T-cell (primary cell): ENCODE measurements around the gene NNT. TPM values are rescaled to one million over a fixed set of nuclear protein-coding genes. Genes with fewer than 3 reads are reported as not detected.

Experiments
- ATAC-seq, 4 experiments: fragments of 200-7000 bp in 3 of 4; fragments of 150-1000 bp in 1 of 4; cut with Tn5 transposase; replicated peaks in 1 of 4; 1 replicate in 3 of 4; 2 replicates in 1 of 4; pipeline ENCODE4 v1.10.0; 2021; ENCODE audit warnings: moderate library complexity in 3 of 4, mild to moderate bottlenecking in 2 of 4, moderate number of reproducible peaks in 1 of 4
- CTCF ChIA-PET, 2 donors: fragments of 300-600 bp; sonication (Branson Sonifier 250); formaldehyde crosslinking; loops; one replicate each; lab custom pipeline; 2022; ENCODE audit warnings: antibody characterized with exemption in 2 of 2; lab: Charles Lee
- POLR2A ChIA-PET, 2 donors: fragments of 300-600 bp; sonication (Branson Sonifier 250); formaldehyde crosslinking; loops; one replicate each; lab custom pipeline; 2022; ENCODE audit warnings: antibody characterized with exemption in 2 of 2; lab: Charles Lee
- DNase-seq, 35 experiments: peaks; one replicate each; pipeline versions ENCODE4 v3.0.0 to v3.0.0-alpha.2; 2013 to 2023
- H3K27ac ChIP-seq: one replicate; pipeline ENCODE4 v1.5.1; 2013; ENCODE audit warnings: low read length
- H3K27me3 ChIP-seq, 2 experiments: replicated peaks in 1 of 2; 1 replicate in 1 of 2; 2 replicates in 1 of 2; pipeline versions ENCODE4 v1.6.1 to v1.7.0; 2013; ENCODE audit warnings: low read length in 1 of 2, mixed read lengths in 1 of 2; ENCODE audit not compliant: control insufficient read depth in 2 of 2, insufficient read depth in 2 of 2; ENCODE audit errors: extremely low read depth in 1 of 2
- H3K36me3 ChIP-seq, 2 donors: 1 replicate in 1 of 2; 2 replicates in 1 of 2; pipeline versions ENCODE4 v1.6.1 to v1.7.0; 2013; ENCODE audit warnings: low read length in 1 of 2; ENCODE audit not compliant: control insufficient read depth in 2 of 2, insufficient read depth in 1 of 2; ENCODE audit errors: extremely low read depth in 1 of 2
- H3K4me1 ChIP-seq, 2 experiments: 1 replicate in 1 of 2; 2 replicates in 1 of 2; pipeline versions ENCODE4 v1.6.1 to v1.7.0; 2013; ENCODE audit warnings: low read length in 2 of 2, mixed read lengths in 1 of 2; ENCODE audit not compliant: insufficient read depth in 2 of 2, control insufficient read depth in 1 of 2; ENCODE audit errors: extremely low read depth in 1 of 2
- H3K4me3 ChIP-seq, 2 donors: 1 replicate in 1 of 2; 2 replicates in 1 of 2; pipeline versions ENCODE4 v1.5.1 to v1.7.0; 2013; ENCODE audit warnings: mild to moderate bottlenecking in 2 of 2, low read length in 1 of 2, moderate library complexity in 1 of 2; ENCODE audit not compliant: control insufficient read depth in 1 of 2; ENCODE audit errors: extremely low read depth in 1 of 2
- H3K9me3 ChIP-seq: 2 replicates; pipeline ENCODE4 v1.7.0; 2013
- H3K27ac Mint-ChIP-seq, 2 donors: one replicate each; pipeline ENCODE4 v1.8.0; 2020 to 2021; ENCODE audit warnings: mild to moderate bottlenecking in 2 of 2, mixed read lengths in 2 of 2
- H3K27me3 Mint-ChIP-seq, 2 donors: one replicate each; pipeline ENCODE4 v1.8.0; 2021 to 2022; ENCODE audit warnings: mixed read lengths in 2 of 2
- H3K36me3 Mint-ChIP-seq: one replicate; pipeline ENCODE4 v1.8.0; 2021; ENCODE audit warnings: mixed read lengths
- H3K4me1 Mint-ChIP-seq, 3 donors: one replicate each; pipeline ENCODE4 v1.8.0; 2020 to 2022; ENCODE audit warnings: mixed read lengths in 3 of 3, mild to moderate bottlenecking in 1 of 3
- H3K4me3 Mint-ChIP-seq, 3 donors: one replicate each; pipeline ENCODE4 v1.8.0; 2020 to 2022; ENCODE audit warnings: mild to moderate bottlenecking in 3 of 3, mixed read lengths in 3 of 3, moderate library complexity in 3 of 3
- H3K9me3 Mint-ChIP-seq, 3 donors: one replicate each; pipeline ENCODE4 v1.8.0; 2020 to 2022; ENCODE audit warnings: mixed read lengths in 3 of 3
- WGBS: methylation state at CpG from one replicate; pipeline ENCODE4 v1.1.5; 2013; ENCODE audit warnings: missing lambda C conversion rate; ENCODE audit not compliant: insufficient coverage; 5-methylcytosine and 5-hydroxymethylcytosine counted together
- total RNA-seq, 35 experiments: library from RNA in 6 of 35; stranded (reverse) in 6 of 35; fragments of 120-200 nt in 1 of 35; gene quantifications; one replicate each; pipeline versions ENCODE4 v1.2.1 to v1.2.4 and lab custom pipeline; 2013 to 2026

Gene NNT
- total RNA-seq, 5 donors from 2014 or later (not counting 1 experiment from before 2014, with no cell fraction given): 49.3 to 56.3 (median 52.6) TPM

GRCh38 chr5:43638107-43638506, 35.1 kb downstream of the NNT start:
- ChIA-PET POLR2A (no interaction called here), CTCF (no interaction called here)
- peaks cover 53% of the 10 kb centered on the region for H3K36me3 Mint-ChIP-seq
- no peaks in the 10 kb centered on the region for H3K4me1 ChIP-seq
- H3K4me3 Mint-ChIP-seq: no peak overlapping the region
- H3K27ac ChIP-seq: no peak overlapping the region
- H3K4me3 ChIP-seq: no peak overlapping the region
- DNase-seq: no peak
- ATAC-seq: no peak
- peaks cover 27 to 37% (median 28%) of the 10 kb centered on the region in 3 donors for H3K4me1 Mint-ChIP-seq
- no peaks in the 10 kb centered on the region for H3K9me3 ChIP-seq
- H3K27me3 Mint-ChIP-seq: no peaks in the 10 kb centered on the region
- no peaks in the 10 kb centered on the region for H3K27me3 ChIP-seq
- H3K36me3 ChIP-seq: peaks cover 2 to 30% of the 10 kb centered on the region in 2 donors
- no peak overlapping the region for H3K27ac Mint-ChIP-seq
- WGBS: no CpG with 5 or more reads among the region's 2 CpGs
- H3K9me3 Mint-ChIP-seq: no peaks in the 10 kb centered on the region

- no peak overlapping the region for H3K27ac ChIP-seq
- ChIA-PET CTCF (interaction anchor here in 1 of 2 donors (0.6 kb wide), 1 partner anchor 731 kb away, joined by 3 read pairs; no protein-coding TSS in a partner anchor), POLR2A (no interaction called here)
- no peak overlapping the region for H3K4me3 Mint-ChIP-seq
- ATAC-seq: no peak
- peaks cover 25 to 36% (median 29%) of the 10 kb centered on the region in 3 donors for H3K4me1 Mint-ChIP-seq
- H3K9me3 ChIP-seq: no peaks in the 10 kb centered on the region
- H3K36me3 Mint-ChIP-seq: peaks cover 48% of the 10 kb centered on the region
- H3K4me3 ChIP-seq: no peak overlapping the region
- no peak for DNase-seq
- H3K36me3 ChIP-seq: peaks cover 5 to 28% of the 10 kb centered on the region in 2 donors
- H3K27me3 ChIP-seq: no peaks in the 10 kb centered on the region
- H3K9me3 Mint-ChIP-seq: no peaks in the 10 kb centered on the region
- H3K4me1 ChIP-seq: no peaks in the 10 kb centered on the region
- no peaks in the 10 kb centered on the region for H3K27me3 Mint-ChIP-seq
- H3K27ac Mint-ChIP-seq: no peak overlapping the region
These were observed 35.6 kb downstream of the NNT start for GRCh38 chr5:43638546-43638945.

DNA sequence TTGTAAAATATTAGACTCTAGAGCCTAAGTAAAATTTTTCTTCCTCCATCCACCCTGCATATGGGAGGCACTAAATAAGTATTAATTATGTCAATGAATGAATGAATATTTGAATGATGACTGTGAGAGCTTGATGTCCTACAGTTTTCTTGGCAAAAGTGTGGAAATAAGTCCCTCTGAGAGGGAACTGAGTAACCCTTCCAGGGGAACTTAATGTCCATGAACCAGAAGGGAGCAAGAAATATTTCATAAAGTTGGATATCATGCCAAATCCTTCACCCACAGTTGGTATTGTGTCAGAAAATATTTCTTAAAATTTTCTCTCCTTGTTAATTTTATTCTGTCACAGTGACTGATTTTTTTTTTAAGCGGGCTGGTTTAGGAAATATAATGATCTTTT, 36.6 kb downstream of the NNT start:
- ChIA-PET POLR2A (no interaction called here), CTCF (interaction anchor here (0.6 to 1.6 kb wide), 3 partner anchors 8 to 1128 kb away, joined by 3 to 9 read pairs (median 3); no protein-coding TSS in a partner anchor)
- Histone ChIP-seq H3K27ac (no peak overlapping the region), H3K9me3 (no peaks in the 10 kb centered on the region), H3K36me3 (peaks cover 9 to 23% of the 10 kb centered on the region in 2 donors), H3K4me3 (no peak overlapping the region), H3K27me3 (no peaks in the 10 kb centered on the region), H3K4me1 (no peaks in the 10 kb centered on the region)
- H3K27me3 Mint-ChIP-seq: no peaks in the 10 kb centered on the region
- WGBS: no CpG with 5 or more reads among the region's 1 CpG
- DNase-seq: no peak
- no peak overlapping the region for H3K27ac Mint-ChIP-seq
- peaks cover 44% of the 10 kb centered on the region for H3K36me3 Mint-ChIP-seq
- ATAC-seq: no peak
- H3K9me3 Mint-ChIP-seq: no peaks in the 10 kb centered on the region
- H3K4me3 Mint-ChIP-seq: no peak overlapping the region
- peaks cover 23 to 35% (median 28%) of the 10 kb centered on the region in 3 donors for H3K4me1 Mint-ChIP-seq

DNA sequence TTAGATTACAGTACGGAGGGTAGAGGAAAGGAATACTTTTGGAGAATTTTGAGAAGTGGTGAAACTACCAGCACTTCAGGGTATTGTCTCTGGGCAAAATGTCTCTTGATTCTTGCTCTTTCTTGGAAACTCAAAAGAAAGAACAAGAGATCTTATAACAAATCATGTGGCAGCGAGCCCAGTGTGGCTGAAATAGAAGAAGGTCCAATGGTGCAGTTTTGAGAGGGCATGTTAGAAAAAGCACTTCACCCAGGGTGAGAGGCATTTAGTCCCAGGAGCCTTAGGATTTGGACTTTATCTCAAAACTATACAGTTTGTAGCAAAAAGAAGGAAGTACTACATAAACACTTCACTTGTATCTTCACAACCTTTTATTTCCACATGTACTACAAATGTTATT, 39.4 kb downstream of the NNT start:
- H3K9me3 ChIP-seq: no peaks in the 10 kb centered on the region
- H3K4me1 ChIP-seq: no peaks in the 10 kb centered on the region
- Mint-ChIP-seq H3K27me3 (no peaks in the 10 kb centered on the region), H3K9me3 (no peaks in the 10 kb centered on the region), H3K4me1 (peaks cover 11 to 28% (median 24%) of the 10 kb centered on the region in 3 donors), H3K36me3 (peaks cover 33% of the 10 kb centered on the region), H3K4me3 (no peak overlapping the region), H3K27ac (no peak overlapping the region)
- DNase-seq (no peak), ATAC-seq (no peak)
- no peak overlapping the region for H3K27ac ChIP-seq
- H3K27me3 ChIP-seq: no peaks in the 10 kb centered on the region
- 100% methylated on average over 1 of the region's 2 CpGs for WGBS
- H3K36me3 ChIP-seq: peaks cover 9 to 25% of the 10 kb centered on the region in 2 donors
- POLR2A ChIA-PET: no interaction called here
- H3K4me3 ChIP-seq: no peak overlapping the region
- CTCF ChIA-PET: interaction anchor here (1.3 to 1.6 kb wide), 2 partner anchors 11 kb away, joined by 3 to 5 read pairs; no protein-coding TSS in a partner anchor

DNA sequence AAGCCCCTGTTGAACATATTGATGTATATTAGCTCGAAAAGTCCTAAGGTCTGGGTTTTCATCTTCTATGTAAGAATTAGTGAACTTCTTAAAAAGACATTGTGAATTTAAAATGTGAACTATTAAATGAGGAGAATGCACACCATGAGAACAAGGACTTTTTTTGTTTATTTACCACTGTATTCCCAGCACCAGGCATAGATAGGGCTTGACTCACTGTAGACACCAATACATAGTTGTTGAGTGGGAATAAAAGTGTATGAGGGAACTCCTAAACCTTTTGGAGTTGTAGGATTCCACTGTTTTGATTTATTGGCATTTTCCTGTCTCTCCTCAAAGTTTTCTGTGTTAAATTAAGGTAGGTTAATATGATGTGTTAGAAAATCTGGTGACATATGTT, 40.3 kb downstream of the NNT start:
- no peak overlapping the region for H3K4me3 Mint-ChIP-seq
- H3K4me1 ChIP-seq: no peaks in the 10 kb centered on the region
- no peak for DNase-seq
- ATAC-seq: no peak
- CTCF ChIA-PET: interaction anchor here in 1 of 2 donors (0.8 kb wide), 1 partner anchor 10 kb away, joined by 3 read pairs; no protein-coding TSS in a partner anchor
- H3K36me3 ChIP-seq: peaks cover 9 to 31% of the 10 kb centered on the region in 2 donors
- H3K27ac ChIP-seq: no peak overlapping the region
- 100% methylated on average over 1 of the region's 1 CpG for WGBS
- POLR2A ChIA-PET: no interaction called here
- H3K9me3 Mint-ChIP-seq: no peaks in the 10 kb centered on the region
- H3K27me3 ChIP-seq: no peaks in the 10 kb centered on the region
- no peak overlapping the region for H3K4me3 ChIP-seq
- H3K4me1 Mint-ChIP-seq: peaks cover 5 to 23% (median 20%) of the 10 kb centered on the region in 3 donors
- H3K36me3 Mint-ChIP-seq: peaks cover 34% of the 10 kb centered on the region
- H3K27ac Mint-ChIP-seq: peak overlapping the region in 1 of 2 donors; percentile 0
- no peaks in the 10 kb centered on the region for H3K9me3 ChIP-seq
- H3K27me3 Mint-ChIP-seq: no peaks in the 10 kb centered on the region

DNA sequence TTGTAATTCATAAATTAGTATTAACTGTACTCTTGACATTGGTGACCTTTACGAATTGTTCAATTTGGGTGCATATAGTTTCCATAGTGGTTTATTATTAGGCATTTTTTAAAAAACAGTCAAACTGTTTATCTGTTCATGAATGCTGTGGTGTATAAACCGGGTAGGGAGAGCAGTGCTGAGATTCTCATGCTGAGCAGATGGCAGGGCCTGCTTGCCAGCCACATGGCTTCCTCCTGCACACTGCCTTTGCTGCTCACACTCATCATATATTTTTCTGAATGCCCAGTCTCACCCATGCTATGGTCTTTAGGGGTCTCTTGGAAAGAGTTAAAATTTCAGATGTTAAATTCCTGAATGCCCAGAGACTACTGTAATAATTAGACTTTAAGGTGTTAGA, 40.8 kb downstream of the NNT start:
- Mint-ChIP-seq H3K4me1 (peaks cover 5 to 23% (median 18%) of the 10 kb centered on the region in 3 donors), H3K9me3 (no peaks in the 10 kb centered on the region)

More for the DNA sequence above, 40.8 kb downstream of the NNT start:
- Mint-ChIP-seq H3K36me3 (peaks cover 38% of the 10 kb centered on the region), H3K27me3 (no peaks in the 10 kb centered on the region), H3K4me3 (no peak overlapping the region), H3K27ac (no peak overlapping the region)
- CTCF ChIA-PET: interaction anchor here in 1 of 2 donors (0.8 kb wide), 1 partner anchor 11 kb away, joined by 3 read pairs; no protein-coding TSS in a partner anchor
- H3K4me3 ChIP-seq: no peak overlapping the region
- no peak for DNase-seq
- 100% methylated on average over 1 of the region's 2 CpGs for WGBS
- POLR2A ChIA-PET: no interaction called here
- H3K9me3 ChIP-seq: no peaks in the 10 kb centered on the region
- H3K4me1 ChIP-seq: no peaks in the 10 kb centered on the region
- no peak overlapping the region for H3K27ac ChIP-seq
- peaks cover 9 to 35% of the 10 kb centered on the region in 2 donors for H3K36me3 ChIP-seq
- no peak for ATAC-seq
- H3K27me3 ChIP-seq: no peaks in the 10 kb centered on the region
